ENCODE measurements around the gene STIM1. TPM values are rescaled to one million over a fixed set of nuclear protein-coding genes. Genes with fewer than 3 reads are reported as not detected.
A peak's percentile ranks its signal among the peaks of the same experiment; 100 is the strongest.

STIM1 gene
- total RNA-seq, 1 donor from 2014 or later: 27.5 TPM

DNA sequence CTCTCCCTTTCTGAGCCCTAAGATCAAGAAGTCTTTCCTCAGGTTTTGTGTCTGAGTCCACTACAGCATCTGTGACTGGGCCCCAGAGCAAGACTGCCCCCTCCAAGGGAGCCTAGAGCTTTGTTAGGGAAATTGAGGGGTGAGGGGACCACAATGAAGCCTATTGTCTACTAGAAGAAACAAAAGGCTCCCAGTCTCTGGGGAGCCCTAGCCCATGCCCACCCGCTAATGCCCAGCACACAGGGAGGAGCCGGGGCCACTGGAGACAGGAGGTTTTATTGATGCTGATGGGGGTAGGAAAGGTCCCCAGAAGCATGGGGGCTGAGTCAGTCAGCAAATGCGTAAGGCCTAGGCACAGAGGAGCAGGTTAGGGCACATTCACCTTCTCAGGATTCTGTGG is 28.7 kb upstream of the STIM1 start:
- intact Hi-C loops (cut with DNase I): no loop called here
- ATAC-seq (ENCODE audit: poor library complexity): no peak

DNA sequence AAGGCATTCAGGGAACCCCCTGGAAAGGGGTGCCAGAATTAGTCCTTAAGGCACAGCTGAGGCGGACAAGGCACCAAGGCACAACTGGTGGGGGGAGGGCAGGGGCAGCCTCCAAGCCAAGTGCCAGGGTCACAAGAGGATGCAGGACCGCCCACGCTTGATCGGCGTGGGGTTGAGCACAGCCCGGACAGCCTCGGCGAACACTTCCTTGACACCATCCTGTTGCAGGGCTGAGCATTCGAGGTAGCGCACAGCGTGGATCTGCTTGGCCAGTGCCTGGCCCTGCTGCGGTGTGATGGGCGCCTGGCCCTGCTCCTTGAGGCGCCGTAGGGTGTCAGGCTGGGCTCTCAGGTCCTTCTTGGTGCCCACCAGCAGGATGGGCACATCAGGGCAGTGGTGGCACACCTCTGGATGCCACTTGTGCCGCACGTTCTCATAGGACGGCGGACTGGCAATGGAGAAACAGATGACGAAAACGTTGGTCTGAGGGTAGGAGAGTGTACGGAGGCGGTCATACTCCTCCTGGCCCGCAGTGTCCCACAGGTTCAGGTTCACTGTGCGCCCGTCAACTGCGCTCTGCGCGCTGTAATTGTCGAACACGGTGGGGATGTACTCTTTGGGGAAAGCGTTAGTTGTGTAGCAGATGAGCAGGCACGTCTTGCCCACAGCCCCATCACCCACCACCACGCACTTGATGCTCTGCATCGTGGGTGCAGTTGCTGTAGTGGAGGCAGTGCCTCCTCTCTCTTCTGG is 27.9 kb upstream of the STIM1 start:
- no peak for DNase-seq
- intact Hi-C loops (cut with DNase I): no loop called here
- ATAC-seq (ENCODE audit: poor library complexity): no peak

More for the DNA sequence above, 28.7 kb upstream of the STIM1 start:
- no peak for DNase-seq

DNA sequence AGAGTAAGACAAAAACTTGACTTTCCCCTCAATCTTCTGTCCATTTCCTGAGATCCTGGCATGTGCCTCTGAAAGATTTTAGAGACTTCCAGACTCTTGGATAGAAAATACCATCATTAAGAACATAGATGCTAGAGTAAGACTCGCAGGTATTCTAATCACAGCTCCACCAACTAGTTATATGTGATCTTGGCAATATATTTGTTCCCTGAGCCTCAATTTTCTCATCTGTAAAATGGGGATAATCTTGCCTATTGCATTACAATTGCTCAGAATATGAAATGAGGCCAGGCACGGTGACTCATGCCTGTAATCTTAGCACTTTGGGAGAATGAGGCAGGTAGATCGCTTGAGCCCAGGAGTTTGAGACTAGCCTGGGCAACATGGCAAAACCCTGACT is 25.4 kb upstream of the STIM1 start:
- no peak for DNase-seq
- intact Hi-C loops (cut with DNase I): no loop called here
- no peak for ATAC-seq (ENCODE audit: poor library complexity)

DNA sequence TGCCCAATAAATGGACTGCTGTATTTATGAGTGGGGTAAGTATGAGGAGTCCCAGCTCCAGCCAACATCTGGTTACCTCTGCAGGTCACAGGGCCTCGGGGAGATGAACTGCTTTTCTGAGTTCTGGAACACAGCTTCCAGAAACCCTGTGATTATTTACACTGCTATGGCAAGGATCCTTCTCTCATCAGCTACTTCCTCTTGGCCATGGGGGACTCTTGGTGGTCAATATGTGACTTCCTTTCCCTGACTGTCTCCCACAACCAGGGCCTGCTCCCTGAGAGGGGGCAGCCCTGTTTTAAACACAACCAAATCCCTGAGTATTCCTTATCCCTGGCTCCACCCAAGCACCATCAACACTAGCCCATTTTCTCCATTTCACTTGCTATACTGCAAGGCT is 24.7 kb upstream of the STIM1 start:
- intact Hi-C loops (cut with DNase I): no loop called here
- DNase-seq (no peak), ATAC-seq (ENCODE audit: poor library complexity) (no peak)

DNA sequence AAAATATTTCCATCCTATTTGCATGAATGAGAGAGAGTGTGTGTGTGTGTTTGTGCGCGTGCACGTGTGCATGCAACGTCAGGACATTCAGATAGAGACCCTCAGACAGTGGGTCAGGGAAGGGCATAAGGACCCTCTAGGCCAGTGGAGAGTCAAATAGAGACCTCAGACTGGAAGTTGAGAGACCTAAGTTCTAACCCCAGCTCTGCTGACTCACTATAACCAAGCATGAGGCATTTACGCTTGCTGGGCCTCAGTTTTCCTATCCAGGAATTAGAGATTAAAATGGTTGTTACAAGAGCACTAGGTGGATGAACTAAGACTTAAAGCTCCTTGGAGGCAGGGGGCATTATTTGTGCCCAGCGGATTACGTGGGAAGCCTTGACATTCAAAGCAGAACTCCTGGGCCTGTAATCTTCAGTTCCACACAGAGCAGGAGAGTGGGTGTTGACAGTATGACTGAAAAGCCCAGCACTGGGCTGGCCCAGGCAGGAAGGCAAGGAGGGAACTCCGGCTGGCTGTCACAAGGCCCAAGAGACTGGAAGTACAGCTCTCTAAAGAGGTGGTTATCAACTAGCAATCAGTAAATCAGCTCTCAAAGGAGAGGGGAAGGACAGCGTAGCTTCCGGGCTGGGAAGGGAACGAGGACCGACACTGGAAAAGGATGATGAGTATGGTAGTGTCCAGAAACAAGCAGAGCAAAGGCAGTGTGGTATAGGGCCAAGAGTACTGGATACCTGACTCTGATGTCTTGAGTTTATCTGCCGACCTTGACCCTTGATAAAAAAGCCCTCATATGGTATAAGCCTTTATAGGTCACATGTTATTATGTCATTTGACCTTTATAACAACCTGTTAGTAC is 23.9 kb upstream of the STIM1 start:
- ATAC-seq (ENCODE audit: poor library complexity): peak; percentile 72
- intact Hi-C loops (cut with DNase I): no loop called here
- DNase-seq: peak; percentile 67

DNA sequence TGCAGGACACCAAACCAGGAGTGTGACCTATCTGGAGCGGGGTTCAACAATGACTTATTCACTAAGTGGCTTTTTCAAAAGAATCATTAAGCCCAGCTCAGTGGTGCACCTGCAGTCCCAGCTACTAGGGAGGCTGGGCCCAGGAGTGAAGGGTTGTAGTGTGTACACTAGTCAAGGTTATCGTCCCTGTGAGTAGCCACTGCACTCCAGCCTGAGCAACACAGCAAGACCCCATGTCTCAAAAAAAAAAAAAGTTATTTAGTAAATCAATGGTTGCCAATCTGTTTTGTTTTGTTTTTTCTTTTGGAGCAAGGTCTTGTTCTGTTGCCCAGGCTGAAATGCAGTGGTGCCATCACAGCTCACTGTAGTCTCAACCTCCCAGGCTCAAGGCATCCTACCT is 22.6 kb upstream of the STIM1 start:
- ATAC-seq (ENCODE audit: poor library complexity): no peak
- intact Hi-C loops (cut with DNase I): no loop called here
- no peak for DNase-seq

DNA sequence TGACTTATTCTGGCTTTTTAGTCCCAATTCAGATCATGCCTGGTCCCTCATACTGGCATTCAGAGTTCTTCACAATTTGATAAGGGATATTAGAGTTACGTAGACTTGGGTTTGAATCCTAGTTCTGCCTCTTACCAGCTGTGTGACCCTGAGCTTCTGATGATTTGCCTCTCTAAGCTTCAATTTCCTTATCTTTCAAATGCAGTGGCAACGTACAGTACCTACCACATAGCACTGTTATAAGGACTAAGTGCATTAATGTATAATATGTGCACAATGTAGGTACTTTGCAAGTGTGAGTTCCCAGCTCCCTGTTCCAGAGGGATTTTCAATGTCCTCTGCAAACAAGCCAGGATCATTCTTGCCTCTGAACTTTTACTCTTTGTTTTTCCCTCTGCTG is 22.0 kb upstream of the STIM1 start:
- intact Hi-C loops (cut with DNase I): no loop called here

DNA sequence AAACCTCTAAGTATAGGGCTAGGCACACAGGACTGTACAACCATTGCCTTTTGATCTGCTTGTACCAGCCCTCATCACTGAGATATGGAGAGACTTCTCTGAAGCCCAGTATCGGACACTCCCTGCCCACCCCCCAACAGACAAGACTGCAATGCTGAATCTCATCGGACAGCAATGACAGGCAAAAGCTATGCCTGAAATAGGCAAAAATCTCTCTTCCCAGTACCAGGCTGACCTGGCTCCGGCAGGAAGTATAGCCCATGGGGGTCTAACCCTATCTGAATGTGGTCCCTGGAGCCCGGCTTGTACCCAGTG is 21.2 kb upstream of the STIM1 start:
- intact Hi-C loops (cut with DNase I): no loop called here
- ATAC-seq (ENCODE audit: poor library complexity): no peak

More for the DNA sequence above, 22.0 kb upstream of the STIM1 start:
- no peak for ATAC-seq (ENCODE audit: poor library complexity)
- DNase-seq: no peak

DNA sequence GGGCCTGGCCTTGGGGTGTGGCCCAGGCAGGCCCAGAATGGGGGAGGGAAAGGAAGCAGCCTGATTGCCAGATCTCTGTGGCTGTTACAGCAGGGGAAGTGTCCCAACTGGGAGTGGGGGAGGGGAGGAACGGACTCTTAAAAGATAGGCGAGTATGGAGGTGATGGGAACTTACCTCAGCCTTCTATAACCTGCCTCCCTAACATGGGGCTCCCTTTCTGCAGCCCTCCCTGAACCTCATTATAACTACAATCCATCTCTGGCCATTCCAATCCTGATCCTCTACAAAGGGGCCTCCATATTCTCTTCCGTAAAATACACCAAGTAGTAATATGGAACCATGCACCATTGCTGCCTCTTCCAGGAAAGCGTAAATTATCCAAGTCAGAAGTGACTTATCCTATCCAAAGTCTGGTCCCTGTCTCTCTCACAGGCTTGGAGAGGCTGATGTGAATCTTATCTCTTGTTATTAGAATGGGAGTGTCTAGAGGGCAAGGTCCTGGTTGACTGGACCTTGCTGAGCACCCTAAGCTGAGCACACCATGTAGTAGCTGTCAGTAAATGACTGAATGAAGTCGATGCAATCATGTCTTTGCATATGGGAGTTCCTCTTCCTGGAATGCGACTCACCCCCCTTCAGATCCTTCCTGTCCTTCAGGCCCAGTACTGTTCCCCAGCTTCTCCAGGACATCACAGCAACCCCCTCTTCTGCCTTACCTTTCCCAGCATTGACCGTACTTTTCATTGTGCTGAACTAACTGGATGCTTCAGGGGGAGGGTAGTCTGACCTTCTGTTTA is 20.6 kb upstream of the STIM1 start:
- peak; percentile 77 for DNase-seq
- intact Hi-C loops (cut with DNase I): no loop called here
- peak; percentile 34 for ATAC-seq (ENCODE audit: poor library complexity)

More for the DNA sequence above, 21.2 kb upstream of the STIM1 start:
- DNase-seq: no peak

DNA sequence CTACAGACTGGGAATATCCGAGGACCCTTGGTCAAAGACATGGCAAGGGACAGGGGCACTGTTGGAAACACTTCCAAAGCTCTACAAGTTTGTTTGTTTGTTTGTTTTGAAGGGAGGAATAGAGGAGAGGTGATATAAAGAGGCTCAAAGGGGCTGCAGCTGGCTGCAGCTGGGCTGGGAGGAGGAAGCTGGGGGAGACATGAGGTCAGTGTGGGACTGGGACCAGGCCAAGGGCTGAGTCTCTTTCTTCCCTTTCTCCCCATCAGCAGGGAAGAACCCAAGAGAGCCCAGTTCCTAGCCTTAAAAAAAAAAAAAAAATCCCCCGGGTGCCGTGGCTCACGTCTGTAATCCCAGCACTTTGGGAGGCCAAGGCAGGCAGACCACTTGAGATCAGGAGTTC is 19.7 kb upstream of the STIM1 start:
- ATAC-seq (ENCODE audit: poor library complexity): peak; percentile 23

DNA sequence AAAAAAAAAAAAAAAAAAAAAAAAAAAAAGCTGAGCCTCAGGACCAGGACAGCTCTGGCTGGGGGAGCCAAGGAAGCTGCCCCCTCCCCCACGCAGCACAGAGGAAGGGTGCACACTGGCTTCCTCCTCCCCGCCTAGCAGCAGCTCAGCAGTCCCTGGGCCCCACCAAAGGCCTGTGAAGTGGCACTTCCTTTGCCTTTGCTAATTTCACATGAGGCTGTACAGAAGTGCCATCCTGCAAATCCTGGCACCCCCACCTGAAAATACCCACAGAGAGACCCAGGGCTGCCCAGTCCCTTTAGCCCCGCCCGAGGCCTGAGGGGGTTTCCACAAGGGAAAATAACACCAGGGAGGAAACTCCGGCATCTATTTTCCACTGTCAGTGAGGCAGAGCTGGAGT is 18.6 kb upstream of the STIM1 start:
- DNase-seq: peak; percentile 81
- intact Hi-C loops (cut with DNase I): no loop called here
- ATAC-seq (ENCODE audit: poor library complexity): no peak

More for the DNA sequence above, 19.7 kb upstream of the STIM1 start:
- intact Hi-C loops (cut with DNase I): no loop called here
- peak; percentile 70 for DNase-seq

DNA sequence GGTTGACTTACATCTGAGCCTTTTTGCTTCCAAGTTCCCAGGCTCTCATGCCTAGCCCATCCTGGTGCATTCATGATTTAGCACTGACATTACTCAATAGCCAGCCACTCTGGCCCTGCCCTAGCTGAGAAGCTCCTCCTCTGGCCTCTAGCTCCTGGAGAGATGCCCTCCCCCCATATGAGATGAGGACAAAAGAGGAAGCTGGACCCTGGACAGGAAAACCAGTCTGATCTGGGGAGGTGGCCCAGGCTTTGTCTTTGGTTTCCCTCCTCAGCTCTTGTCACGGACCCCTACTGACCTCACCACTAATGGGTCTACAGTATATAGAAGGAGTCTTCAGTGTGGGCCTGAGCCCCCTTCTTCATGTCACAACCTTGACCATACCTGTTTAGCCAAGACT is 17.7 kb upstream of the STIM1 start:
- intact Hi-C loops (cut with DNase I): no loop called here
- peak; percentile 9 for ATAC-seq (ENCODE audit: poor library complexity)
- peak; percentile 68 for DNase-seq

DNA sequence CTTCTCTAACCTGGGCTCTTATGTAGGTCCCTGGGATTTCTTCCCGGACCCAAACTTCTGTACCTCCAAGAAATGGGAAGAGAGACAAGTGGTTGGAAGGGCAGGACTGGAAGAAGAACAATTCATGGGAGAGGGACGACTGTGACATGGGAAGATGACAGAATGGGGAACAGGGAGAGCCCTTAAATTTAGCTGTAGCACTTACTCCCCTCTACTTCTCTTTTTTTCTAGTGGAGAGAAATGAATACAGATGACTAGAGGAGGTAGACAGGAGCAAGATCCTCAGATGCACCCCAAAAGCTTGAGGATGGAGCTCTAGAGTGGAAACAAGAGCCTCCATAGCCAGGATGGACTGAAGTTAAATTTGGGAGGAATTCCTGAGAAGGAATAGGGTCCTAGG is 17.0 kb upstream of the STIM1 start:
- intact Hi-C loops (cut with DNase I): no loop called here
- DNase-seq: no peak
- ATAC-seq (ENCODE audit: poor library complexity): no peak

DNA sequence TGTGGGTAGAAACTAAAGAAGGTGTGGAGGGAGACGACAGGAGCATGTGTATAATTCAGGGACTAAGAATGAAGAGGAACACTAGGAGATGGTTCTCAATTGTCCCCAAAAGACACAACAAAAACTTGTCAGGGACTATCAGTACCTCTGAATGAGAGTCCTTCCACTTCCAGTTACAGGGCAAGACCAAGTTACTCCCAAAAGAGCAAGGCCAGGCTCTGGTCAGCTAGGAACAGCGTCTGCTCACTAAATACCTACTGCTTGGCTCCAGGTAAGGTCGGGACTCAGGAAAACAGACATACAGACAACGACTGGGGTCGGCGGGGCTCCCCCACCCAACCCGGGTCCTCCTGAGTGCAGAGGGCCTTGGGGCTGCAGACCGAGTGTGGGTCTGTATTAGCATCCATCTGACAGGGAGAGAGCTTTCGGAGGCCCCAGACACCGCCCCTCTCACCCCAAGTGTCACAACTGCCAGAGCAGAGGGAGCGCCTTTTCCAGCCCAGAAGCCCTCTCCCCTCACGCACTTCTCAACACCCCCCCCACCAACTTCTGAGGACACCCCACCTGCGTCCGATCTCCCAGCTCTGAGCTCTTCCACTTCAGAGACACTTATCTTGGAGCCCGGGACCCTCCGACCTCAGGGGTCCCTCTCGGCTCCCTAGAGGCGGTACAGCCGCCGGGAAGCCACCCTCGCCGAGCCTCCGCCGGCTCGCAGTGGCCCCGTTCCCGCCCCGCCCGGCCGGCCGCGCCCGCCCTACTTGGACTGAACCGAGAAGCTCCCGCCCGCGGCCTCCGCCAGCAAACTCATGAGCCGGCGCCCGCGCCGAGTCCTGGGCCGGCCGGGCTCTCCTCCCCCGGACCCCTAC is 15.2 kb upstream of the STIM1 start:
- ATAC-seq (ENCODE audit: poor library complexity) (peak; percentile 55), DNase-seq (no peak)
- intact Hi-C loops (cut with DNase I): no loop called here

DNA sequence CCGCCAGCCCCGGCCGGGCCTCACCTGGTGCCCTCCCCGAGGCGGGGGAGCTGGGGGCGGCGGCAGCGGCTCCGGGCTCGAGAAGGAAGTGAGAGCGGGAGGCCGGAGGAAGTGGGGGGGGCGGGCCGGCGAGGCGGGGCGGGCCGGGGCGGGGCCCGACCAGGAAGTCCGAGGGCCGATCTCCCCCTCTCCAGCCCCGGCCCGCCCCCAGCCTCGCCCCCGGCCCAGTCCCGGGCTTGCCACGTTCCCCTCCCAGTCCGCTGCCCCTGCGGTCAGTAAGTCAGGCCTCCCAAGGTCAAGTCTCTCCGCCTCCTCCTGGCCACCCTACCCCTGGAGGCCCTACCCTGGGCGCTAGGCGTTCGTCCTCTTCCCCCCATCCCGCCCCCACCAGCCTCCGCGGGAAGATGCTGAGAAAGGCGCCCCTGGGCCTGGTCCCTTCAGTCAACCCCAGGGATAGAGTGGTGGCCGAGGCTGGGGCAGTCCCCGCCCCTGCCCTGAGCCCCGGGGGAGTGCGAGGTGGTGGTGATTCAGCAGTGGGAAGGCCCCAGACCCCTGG is 14.5 kb upstream of the STIM1 start, which contains the start of gene RHOG:
Gene RHOG (minus strand): TSS at position 90 of the 556 bp plus-strand sequence. CDS start 12,821 bp downstream, outside the sequence.
- intact Hi-C loops (cut with DNase I): no loop called here
- ATAC-seq (ENCODE audit: poor library complexity): peak; percentile 88
- DNase-seq: peak; percentile 91

DNA sequence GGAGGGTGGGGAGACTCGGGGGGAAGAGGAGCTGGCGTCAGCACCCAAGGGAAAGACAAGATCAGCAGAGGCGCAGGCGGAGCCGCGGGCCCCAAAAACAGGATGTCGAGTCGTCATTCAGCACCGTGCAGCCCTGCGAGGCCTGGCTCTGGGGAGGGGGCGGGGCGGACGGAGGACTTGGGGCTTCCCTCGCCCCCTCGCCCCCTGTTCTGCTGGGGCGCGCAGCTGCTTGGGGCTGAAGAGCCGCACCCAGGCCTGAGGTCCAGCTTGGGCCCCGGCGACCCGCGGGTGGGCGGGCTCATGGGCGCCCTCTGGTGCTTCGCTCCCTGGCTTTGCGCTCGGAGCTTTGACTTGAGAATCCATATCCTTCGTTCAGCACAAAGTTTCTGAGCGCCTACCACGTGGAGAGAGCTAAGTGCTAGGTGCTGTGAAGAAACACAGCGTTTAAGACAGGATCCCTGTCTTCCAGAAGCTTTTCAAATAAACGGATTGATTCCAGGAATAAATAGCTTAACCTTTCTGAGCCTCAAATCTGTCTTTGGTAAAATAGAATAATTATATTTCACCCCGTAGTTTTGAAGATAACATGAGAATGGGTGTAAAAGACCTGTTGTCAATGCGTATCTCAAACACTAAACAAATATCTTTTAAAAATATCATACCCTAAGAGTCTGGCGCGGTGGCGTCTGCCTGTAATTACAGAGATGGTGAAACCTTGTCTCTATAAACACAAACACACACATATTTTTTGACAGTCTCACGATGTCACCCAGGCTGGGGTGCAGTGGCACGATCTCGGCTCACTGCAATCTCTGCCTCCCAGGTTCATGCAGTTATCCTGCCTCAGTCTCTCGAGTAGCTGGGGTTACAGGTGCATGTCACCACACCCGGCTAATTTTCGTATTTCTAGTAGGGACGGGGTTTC is 13.8 kb upstream of the STIM1 start:
- peak; percentile 84 for ATAC-seq (ENCODE audit: poor library complexity)
- intact Hi-C loops (cut with DNase I): no loop called here
- peak; percentile 92 for DNase-seq

DNA sequence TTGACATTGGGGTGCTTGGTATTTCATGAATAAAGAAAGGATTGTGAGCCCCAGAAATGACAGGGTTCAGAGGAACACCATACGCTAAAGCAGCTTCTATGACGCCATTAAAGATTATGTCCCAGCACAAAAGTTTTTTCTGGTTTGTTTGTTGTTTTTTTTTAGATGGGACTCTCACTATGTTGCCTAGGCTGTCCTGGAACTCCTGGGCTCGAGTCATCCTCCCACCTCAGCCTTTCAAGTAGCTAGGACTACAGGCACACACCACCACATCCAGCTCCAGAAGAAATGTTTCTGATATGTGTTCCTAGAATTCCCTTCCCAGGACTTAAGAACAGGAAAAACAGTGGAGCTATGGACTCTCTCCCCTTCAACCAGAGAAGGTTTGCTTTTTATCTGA is 12.1 kb upstream of the STIM1 start:
- intact Hi-C loops (cut with DNase I): no loop called here
- no peak for DNase-seq
- no peak for ATAC-seq (ENCODE audit: poor library complexity)
